Activated gamma-delta T cell treated with anti-CD3 and anti-CD28 coated beads, Interleukin-2, amount 50 U/mL, for 16 hours (primary cell): ENCODE measurements around the gene MXRA5.
"Not testable (repeated sequence)": the region's sequence is repeated elsewhere in the genome, so short reads cannot be mapped to it uniquely, and the experiment has no call there.

Experiments used
- DNase-seq: peaks from one replicate; pipeline ENCODE4 v3.0.0-alpha.2; 2020; ENCODE audit warnings: low read depth

MXRA5 gene

DNA sequence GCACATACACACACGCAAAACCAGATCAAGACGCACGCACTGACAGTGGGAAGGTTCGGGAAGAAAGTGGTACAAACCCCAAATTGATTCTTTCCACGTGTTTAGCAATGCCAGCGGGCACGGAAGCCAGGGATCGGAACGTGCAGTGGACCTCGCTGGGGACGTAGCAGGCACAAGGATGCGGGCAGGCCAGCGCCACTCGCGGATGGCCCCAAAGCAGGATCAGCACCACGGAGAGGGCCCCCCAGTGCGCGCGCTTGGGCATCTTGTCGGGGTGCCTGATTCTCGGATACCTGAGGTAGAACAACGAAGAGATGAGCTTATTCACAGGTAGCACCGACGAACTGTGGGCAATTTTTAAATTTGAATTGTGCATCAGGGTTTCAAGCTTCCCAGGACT lies 2.9 kb downstream of the MXRA5 start:
- not testable (repeated sequence) for DNase-seq

DNA sequence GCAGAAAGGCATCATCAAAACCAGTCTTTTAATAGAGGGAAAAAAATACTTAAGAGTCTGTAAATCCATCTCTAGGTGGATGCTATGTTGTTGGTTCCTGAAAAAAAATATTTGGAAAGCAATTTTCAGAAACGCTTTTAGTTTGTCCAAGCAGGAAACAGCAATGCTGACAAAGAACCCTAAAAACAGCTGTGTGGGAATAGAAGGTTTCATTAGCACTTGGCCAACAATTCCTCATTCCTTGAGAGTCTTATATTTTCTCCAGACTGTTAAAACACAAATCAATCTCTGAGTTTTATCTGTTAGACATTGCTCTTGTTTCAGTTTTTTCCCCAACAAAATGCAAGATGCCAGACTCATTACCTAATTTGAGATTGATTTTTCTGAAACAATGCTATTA lies 6.4 kb downstream of the MXRA5 start:
- no peak for DNase-seq

DNA sequence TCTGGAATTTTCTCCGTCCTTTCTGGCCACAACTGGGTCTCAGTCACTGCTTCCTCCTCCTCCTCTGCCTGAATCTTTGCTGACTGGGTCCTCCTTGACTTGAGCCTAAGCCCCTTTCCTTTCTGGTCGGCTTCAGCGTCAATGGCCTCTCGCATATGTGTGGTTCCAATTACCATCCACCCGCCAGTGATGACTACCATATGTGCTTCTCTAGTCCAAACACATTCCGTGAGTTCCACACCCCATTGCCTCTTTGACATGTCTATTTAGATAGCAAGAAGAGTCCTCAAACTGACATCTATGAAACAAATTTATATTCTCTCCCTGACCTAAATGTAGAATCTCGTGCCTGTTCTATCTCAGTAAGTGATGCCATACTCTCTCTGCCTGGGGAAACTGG lies 19.8 kb downstream of the MXRA5 start:
- no peak for DNase-seq

DNA sequence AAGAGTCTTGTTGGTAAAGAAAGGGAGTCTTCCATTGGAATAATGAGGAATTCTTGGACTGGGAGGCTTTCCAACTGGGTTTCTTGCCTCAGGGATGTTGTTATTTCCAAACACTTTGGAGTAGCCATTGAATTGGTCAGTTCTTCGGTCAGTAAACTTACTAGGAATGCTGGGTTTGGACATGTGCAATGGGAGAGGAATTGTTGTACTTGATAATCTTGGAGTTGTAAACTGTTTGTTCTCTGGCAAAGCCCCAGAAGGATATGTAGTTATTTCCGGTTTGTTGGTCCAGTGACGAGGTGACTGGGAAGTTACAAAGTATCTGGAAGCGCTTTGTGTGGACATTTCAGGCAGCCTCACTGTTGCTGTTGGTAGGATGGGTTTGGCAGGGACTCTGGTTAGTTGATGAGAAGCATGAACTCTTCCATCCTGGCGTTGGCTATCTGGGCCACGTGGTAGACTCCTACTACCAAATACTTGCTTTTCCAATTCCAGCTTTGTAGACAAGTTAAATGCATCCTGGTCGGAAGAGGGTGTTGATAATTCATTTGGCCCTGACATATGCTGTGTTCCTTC lies 25.9 kb downstream of the MXRA5 start:
- DNase-seq: no peak

DNA sequence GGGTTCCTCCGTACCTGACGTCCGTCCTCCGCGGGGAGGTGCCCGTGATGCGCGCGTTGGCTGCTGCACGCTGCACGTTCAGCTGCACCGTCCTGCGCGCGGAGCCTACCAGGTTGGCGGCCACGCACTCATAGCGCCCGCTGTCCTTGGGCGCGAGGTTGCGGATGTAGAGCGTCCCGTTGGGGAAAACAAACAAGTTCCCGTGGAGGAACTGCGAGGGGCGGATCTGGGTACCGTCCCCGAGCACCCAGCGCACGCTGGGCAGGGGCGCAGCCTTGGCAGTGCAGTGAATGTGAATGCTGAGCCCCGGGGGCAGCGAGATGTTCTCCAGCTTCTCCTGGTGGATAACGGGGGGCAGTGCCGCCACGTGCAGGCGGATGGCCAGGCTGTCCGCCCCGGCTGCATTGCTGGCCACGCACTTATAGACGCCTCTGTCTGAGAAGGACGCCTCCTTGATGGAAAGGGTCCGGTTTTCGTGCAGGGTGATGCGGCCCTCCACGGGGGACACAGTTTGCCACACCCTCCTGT lies 29.2 kb downstream of the MXRA5 start:
- no peak for DNase-seq

DNA sequence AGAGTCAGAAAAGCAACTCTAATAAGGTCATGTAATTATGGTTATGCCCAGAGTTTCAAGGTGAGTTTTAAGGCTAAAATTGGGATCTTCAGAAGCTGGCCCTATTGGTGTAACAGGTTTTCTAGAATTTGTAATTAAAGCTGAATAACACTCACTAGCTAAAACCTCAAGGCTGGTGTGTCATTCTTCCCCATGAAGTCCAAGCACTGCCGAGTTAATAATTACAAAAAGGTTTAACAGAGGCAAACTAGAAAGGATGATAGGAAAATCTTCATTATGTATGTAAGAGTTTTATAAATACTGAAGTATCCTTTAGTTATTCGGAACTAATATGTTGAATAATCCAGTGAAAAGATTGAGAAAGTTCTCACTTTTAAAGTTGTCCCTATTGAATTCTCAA lies 34.3 kb downstream of the MXRA5 start:
- no peak for DNase-seq

DNA sequence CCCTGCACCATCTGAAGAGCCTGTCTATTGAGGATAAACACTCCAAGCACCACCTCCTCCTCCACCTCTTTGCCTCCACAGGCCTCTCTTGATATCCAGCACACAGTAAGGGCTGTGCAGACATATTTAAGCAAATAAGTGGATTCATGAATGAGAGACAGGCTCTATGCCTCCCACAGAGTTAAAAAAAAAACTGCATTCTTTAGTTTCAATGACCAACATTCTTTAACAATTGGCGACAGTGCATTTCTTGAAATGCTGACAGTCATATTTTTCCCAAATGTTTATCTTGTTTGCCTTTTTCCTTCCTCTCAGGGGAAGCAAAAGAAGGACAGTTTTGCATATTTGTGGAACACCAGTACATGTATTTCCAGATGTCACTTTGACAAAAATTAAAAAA lies 38.6 kb downstream of the MXRA5 start:
- no peak for DNase-seq

DNA sequence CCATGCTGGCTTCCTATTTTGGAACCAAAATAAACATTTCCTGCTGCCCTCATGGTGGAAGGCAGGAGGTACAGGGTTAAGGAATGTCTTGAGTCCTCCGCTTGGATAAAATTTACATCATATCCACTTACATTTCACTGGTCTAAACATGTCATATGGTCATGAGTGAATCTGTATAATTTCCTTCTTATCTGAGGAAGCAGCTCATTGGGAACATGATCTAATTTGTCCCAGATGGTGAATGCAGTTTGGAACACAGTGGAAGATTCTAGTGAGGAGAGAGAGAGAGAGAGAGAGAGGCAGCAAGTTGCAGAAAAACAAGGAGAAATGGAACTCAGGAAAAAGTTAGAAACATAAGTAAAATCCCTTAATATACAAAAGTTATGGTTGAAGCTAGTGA lies 46.8 kb downstream of the MXRA5 start:
- DNase-seq: no peak

DNA sequence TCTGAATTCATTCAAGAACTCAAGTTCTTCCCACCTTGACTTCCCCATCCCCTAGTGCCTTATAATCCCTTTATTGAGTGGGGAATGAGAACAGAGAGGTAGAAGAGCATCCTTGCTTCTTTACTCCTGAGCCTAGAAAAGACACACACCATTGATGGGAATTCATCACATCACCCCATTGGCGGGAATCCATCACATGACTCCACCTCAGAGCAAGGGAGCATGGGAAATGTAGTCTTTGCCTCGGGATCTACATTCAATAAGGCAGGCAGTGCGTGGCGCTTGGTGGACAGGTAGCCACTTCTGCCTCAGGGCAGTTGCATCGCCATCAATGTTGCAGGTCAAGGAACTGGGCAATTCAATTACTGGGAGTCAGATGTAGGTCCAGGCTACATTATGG lies 50.7 kb downstream of the MXRA5 start:
- DNase-seq: no peak

DNA sequence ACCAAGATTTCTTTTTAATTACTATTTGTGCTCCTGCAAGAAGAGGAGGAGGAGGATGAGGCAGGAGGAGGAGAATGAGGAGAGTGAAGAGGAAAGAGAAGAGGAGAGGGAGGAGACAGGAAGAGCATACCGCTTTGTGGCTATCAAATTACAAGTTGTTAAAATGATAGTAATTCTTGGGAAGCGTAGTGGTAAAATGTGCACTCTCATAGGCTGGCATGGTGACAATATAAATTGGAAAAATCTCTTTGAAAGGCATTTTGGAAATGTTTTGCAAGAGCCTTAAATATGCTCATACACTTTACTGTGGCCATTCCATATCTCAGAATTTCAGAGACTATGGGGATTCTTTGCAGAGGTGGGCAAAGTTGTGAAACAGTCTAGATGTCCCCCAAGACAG lies 53.2 kb downstream of the MXRA5 start:
- no peak for DNase-seq

DNA sequence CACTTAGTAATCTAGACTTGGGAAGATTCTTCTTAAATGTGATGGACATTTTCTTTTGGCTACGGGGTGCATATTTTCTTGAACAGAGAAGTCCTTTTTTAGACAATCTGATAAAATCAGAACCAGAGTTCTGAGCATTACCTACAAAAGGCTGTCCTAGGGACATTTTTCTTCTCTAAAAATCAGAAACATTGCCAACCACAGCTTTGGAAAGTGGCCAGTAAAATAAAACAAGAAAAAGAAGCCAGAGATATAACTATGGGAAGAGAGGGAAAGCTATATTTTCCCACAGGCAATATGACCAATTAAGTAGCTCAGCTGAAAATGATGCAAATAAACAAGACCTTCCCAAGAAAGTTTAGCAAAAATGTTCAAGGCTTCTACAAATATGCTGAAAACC lies 55.9 kb downstream of the MXRA5 start:
- DNase-seq: no peak

DNA sequence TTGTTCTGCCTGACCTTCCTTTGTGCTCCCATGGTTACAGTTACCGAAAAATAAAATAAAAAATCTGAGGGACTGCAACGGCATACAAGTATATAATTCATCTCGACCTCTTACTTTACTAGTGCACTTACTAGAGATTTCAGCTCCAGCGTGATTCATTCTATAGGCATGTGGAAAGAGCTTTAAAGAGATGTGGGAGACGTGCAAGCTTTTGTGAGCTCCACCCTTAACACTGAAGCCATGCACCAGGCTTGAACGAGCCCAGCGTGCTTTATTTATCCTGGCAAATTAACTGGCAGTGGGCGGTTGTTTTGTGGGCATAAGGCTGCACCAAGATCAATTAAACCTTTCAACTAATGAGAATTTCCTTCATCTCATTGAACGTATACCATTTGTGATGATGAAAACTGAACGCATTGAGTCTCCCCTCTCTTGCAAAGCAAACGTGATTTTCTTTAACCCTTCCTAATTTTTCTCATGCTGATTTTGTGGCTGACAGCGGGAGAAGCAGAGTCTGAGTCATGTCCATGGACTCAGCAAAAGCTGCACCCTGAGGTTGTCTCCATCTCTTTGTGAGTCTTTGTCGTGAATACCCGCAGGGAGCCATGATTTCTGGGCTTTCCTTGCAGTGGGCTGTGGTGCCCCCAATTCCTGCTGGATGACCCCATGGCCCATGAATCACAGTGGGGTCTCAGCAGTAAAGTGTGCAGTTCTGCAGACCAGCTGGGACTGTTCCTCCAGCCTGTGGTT lies 60.1 kb downstream of the MXRA5 start:
- no peak for DNase-seq

DNA sequence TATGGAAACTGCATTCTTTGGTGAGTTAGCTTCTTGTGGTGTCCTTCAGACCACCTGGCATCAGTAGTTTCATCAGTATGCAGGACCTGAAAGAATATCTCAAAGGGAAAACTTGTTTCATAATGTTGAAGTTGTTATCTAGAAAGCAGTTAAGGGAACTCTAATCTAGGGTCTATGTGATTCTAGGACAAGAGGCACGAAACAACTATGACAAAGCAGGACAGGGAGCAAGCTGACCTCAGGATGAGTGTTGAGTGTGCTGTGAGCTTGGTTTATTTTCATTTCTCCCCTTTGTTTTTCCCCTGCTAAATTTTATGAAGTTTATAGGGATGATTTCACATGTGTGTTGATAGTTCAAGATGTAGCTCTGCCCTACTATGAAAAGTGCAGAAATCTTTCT lies 65.7 kb downstream of the MXRA5 start:
- DNase-seq: no peak

DNA sequence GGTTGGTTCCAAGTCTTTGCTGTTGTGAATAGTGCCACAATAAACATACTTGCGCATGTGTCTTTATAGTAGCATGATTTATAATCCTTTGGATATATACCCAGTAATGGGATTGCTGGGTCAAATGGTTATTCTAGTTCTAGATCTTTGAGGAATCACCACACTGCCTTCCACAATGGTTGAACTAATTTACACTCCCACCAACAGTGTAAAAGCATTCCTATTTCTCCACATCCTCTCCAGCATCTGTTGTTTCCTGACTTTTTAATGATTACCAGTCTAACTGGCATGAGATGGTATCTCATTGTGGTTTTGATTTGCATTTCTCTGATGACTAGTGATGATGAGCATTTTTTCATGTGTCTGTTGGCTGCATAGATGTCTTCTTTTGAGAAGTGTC lies 72.8 kb downstream of the MXRA5 start:
- not testable (repeated sequence) for DNase-seq

DNA sequence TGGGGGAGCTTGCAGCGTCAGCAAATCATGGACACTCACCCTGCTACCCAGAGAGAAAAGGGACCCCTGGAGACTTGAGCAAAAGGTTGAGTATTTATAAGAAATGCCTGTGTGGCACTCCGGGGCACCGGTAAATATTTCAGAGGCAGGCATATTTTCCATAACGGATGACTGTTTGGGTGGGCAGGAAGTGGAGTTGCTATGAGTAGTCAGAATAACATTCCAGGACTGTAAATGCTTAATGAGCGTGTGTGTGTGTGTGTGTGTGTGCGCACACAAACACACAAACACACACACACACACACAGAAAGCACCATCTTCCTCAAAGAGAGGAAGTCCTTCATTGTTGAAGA lies 74.6 kb downstream of the MXRA5 start:
- no peak for DNase-seq

DNA sequence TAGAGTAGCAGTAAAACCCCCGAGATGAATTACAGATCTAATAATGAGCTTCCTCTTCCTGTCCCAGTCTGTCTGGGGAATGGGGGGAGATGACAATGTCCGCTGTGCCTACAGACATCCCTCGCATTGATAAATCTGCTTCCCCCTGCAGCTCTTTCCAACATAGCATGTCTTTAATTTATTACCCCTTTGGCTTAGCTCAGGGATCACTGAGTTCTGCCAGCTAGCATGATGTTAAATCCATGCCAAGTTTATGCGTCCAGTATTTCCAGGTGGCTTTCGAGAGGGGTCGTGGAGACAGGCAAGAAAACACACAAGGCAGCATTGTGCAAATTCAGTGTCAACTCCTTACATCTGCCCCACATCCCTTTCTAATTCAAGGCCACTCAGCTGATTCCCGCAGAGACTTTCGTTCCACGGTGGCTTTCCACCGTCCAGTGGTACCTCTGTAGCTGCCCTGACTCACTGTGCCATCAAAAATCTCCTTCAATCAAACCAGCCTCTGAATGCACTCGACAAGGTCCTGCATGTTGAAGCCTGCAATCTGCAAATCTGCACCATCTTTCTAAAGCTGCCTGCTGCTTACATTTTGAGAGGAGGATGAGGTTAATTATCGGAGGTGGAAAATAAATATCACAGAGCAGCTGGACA lies 75.1 kb downstream of the MXRA5 start:
- DNase-seq: no peak

DNA sequence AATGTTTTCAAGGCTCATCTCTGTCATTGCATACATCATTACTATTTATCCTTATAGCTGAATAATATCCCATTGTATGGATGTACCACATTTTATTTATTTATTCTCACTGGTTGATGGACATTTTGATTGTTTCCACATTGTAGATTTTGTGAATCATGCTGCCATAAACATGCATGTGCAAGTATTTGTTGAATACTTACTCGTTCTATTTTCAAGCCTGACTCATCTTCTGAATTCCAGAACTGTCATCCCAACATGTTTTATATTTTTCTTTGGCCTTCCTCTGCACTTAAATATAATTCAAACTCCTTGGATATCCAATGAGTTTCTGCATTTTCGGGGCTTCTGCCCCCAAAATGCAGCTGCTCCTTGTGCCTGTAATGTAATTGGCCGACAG lies 77.6 kb downstream of the MXRA5 start:
- DNase-seq: no peak

DNA sequence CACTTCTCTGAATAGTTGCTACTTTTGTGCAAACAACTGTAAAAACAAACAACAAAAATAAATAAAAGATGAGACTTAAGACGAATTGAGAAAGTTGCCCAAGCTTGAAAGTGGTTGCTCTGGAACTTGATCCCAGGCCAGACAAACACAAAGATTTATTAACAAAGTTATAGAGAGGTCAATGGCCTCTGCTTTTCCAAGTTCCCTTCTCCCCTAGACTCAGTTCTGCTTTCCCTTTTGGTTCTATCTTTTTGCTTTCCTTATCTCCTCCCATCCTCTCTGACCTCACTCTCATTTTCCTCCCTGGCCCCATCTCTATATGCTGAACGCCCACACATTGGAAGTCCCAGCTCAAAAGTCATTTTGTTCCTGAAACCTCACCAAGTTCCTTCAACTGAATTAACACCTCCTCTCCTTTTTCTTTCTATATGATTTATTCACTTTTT lies 82.7 kb downstream of the MXRA5 start:
- DNase-seq: no peak

DNA sequence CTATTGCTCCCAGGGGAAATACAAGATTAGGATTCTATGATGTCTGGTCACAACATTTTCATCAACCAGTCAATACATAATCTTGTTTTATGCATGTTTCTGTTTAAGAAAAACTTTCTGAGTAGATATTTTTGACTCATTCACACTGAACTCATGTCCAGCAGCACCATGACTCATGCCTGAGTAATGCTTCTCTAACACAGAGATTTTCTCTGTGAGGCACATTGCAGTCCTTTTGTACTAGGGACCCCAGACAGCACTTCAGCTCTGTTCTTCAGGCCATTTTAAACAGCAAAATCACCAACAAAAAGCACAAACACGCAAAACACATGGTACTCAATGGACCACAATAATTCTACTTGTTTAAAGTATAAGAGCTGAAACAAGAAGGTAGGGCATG lies 83.6 kb downstream of the MXRA5 start:
- no peak for DNase-seq
